ENCODE results near the gene PRAF2.

PRAF2 gene

DNA sequence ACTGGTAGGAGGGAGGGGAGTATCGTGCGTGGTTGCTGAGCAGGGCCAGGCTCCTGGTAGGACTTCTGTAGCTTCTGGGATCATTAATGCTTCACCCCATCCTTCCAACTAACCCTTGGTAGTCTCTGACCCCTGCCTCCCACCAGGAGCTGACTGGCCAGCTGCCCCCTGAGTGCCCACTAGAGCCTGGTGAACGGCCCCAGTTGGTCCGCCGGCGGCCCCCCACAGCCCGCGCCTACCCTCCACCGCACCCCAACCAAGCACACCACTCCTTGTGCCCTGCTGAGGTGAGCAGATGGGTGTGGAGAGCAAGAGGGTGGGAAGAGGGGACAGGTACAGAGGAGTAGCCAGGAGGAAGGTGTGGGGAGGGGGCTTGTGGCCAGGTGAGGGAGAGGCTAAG, 10.1 kb downstream of the PRAF2 start:
- Histone ChIP-seq H3K4me1 (ENCODE audit: insufficient read depth, low read length) (no peaks in the 10 kb centered on the region), H3K4me3 (ENCODE audit: low read depth in 1 of 2, low read length in 2 of 2) (no peak overlapping the region), H3K79me2 (ENCODE audit: insufficient read depth, low read length) (peaks cover 2% of the 10 kb centered on the region), H2AFZ (ENCODE audit: low read depth, low read length) (no peak overlapping the region), H3K27ac (ENCODE audit: low read length) (no peak overlapping the region), H3K9ac (ENCODE audit: low read depth, low read length) (no peak overlapping the region), H3K9me3 (ENCODE audit: insufficient read depth, low read length, severe bottlenecking) (no peaks in the 10 kb centered on the region), H3K36me3 (ENCODE audit: insufficient read depth, low read length) (peaks cover 27% of the 10 kb centered on the region), H4K20me1 (ENCODE audit: insufficient read depth, low read length) (no peaks in the 10 kb centered on the region; the same call in 1 of the 2 replicates), H3K27me3 (ENCODE audit: insufficient read depth, low read length, poor library complexity) (no peaks in the 10 kb centered on the region), H3K4me2 (ENCODE audit: insufficient read depth, low read length) (no peak overlapping the region)
- TF ChIP-seq, protein P1, sequence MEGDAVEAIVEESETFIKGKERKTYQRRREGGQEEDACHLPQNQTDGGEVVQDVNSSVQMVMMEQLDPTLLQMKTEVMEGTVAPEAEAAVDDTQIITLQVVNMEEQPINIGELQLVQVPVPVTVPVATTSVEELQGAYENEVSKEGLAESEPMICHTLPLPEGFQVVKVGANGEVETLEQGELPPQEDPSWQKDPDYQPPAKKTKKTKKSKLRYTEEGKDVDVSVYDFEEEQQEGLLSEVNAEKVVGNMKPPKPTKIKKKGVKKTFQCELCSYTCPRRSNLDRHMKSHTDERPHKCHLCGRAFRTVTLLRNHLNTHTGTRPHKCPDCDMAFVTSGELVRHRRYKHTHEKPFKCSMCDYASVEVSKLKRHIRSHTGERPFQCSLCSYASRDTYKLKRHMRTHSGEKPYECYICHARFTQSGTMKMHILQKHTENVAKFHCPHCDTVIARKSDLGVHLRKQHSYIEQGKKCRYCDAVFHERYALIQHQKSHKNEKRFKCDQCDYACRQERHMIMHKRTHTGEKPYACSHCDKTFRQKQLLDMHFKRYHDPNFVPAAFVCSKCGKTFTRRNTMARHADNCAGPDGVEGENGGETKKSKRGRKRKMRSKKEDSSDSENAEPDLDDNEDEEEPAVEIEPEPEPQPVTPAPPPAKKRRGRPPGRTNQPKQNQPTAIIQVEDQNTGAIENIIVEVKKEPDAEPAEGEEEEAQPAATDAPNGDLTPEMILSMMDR (IDR thresholded peaks at IDR 0.05; ENCODE audit: borderline replicate concordance, extremely low read depth, low read length, poor library complexity, severe bottlenecking) = no peak
- no peak for TF ChIP-seq EZH2 (IDR thresholded peaks at IDR 0.05; ENCODE audit: borderline replicate concordance, low read depth, low read length, severe bottlenecking)
- DNase-seq = no peak
- no peak for ATAC-seq (ENCODE audit: insufficient read depth, low read depth)

DNA sequence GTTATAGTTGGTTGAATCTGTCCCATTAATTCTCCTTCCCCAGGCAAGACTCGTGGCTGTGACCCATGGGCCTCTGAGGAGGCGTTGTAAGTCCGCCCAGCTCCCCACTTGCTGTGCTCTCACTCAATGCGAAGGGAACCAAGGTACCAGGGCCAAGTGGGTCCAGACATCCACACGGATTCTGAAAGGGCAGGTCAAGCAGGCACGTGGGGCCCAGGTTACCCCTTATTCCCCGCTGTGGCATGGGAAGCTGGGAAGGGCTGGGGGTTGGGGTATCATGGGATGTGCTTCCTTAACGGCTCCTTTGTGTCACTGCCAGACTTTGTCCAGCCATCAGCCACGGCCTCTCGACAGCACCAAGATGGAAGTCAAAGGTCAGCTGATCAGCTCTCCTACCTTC, 11.9 kb downstream of the PRAF2 start:
- ATAC-seq (ENCODE audit: insufficient read depth, low read depth) (no peak), DNase-seq (no peak)
- Histone ChIP-seq H3K79me2 (ENCODE audit: insufficient read depth, low read length) (peaks cover 18% of the 10 kb centered on the region), H3K27me3 (ENCODE audit: insufficient read depth, low read length, poor library complexity) (no peaks in the 10 kb centered on the region), H2AFZ (ENCODE audit: low read depth, low read length) (no peak overlapping the region), H3K4me2 (ENCODE audit: insufficient read depth, low read length) (no peak overlapping the region), H4K20me1 (ENCODE audit: insufficient read depth, low read length) (no peaks in the 10 kb centered on the region; the same call in 1 of the 2 replicates), H3K4me1 (ENCODE audit: insufficient read depth, low read length) (no peaks in the 10 kb centered on the region), H3K9me3 (ENCODE audit: insufficient read depth, low read length, severe bottlenecking) (no peaks in the 10 kb centered on the region), H3K27ac (ENCODE audit: low read length) (no peak overlapping the region), H3K9ac (ENCODE audit: low read depth, low read length) (no peak overlapping the region), H3K4me3 (ENCODE audit: low read depth in 1 of 2, low read length in 2 of 2) (no peak overlapping the region), H3K36me3 (ENCODE audit: insufficient read depth, low read length) (peaks cover 21% of the 10 kb centered on the region)
- TF ChIP-seq, protein P1 (IDR thresholded peaks at IDR 0.05; ENCODE audit: borderline replicate concordance, extremely low read depth, low read length, poor library complexity, severe bottlenecking) = no peak
- TF ChIP-seq EZH2 (IDR thresholded peaks at IDR 0.05; ENCODE audit: borderline replicate concordance, low read depth, low read length, severe bottlenecking) = no peak

DNA sequence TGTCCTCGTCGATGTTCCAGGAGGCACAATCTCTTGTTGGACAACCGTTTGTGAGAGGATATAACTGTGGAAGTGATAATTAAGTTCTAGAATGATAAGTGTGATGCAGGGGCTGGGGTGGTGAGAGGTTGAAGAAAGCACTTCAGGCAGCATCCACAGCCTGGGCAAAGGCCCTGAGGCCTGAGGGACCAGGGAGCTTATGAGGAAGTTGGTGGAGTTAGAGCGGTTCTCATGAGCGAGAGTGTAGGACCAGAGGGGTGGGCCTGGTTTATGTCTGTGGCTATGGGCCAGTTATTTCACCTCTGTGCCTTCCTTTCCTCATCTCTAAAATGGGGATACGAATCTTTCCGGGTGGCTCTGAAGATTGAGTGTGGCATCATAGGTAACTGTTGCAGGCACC, 12.3 kb downstream of the PRAF2 start:
- no peaks in the 10 kb centered on the region; the same call in 1 of the 2 replicates for H4K20me1 ChIP-seq (ENCODE audit: insufficient read depth, low read length)
- TF ChIP-seq, protein P1 (IDR thresholded peaks at IDR 0.05; ENCODE audit: borderline replicate concordance, extremely low read depth, low read length, poor library complexity, severe bottlenecking) = no peak
- TF ChIP-seq EZH2 (IDR thresholded peaks at IDR 0.05; ENCODE audit: borderline replicate concordance, low read depth, low read length, severe bottlenecking) = no peak
- H3K9ac ChIP-seq (ENCODE audit: low read depth, low read length) = no peak overlapping the region

DNA sequence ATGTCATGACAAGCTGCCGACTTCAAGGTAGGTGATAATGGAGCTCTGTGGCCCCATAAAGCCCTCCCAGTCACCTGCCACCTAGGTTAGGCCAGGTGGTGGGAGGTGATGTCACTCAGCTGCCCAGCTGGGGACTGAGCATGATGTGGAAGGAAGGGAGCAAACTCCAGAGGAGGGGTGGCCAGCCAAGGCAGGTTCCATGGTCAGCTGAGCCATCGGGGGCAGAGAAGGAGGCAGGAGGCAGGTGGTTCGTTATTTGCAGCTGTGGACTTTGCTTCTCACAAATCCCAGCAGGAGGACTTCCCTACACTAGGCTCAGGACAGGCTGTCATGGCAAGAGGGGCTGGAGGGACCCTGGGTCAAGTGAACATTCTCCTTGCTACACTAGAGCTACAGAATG, 12.9 kb downstream of the PRAF2 start:
- no peak for TF ChIP-seq EZH2 (IDR thresholded peaks at IDR 0.05; ENCODE audit: borderline replicate concordance, low read depth, low read length, severe bottlenecking)
- TF ChIP-seq, protein P1 (IDR thresholded peaks at IDR 0.05; ENCODE audit: borderline replicate concordance, extremely low read depth, low read length, poor library complexity, severe bottlenecking) = no peak
- Histone ChIP-seq H3K27ac (ENCODE audit: low read length) (no peak overlapping the region), H3K4me3 (ENCODE audit: low read depth in 1 of 2, low read length in 2 of 2) (no peak overlapping the region), H3K27me3 (ENCODE audit: insufficient read depth, low read length, poor library complexity) (no peaks in the 10 kb centered on the region), H3K36me3 (ENCODE audit: insufficient read depth, low read length) (peaks cover 21% of the 10 kb centered on the region), H3K4me2 (ENCODE audit: insufficient read depth, low read length) (no peak overlapping the region), H4K20me1 (ENCODE audit: insufficient read depth, low read length) (no peaks in the 10 kb centered on the region; the same call in 1 of the 2 replicates), H3K9me3 (ENCODE audit: insufficient read depth, low read length, severe bottlenecking) (no peaks in the 10 kb centered on the region), H2AFZ (ENCODE audit: low read depth, low read length) (no peak overlapping the region), H3K9ac (ENCODE audit: low read depth, low read length) (no peak overlapping the region), H3K79me2 (ENCODE audit: insufficient read depth, low read length) (peaks cover 25% of the 10 kb centered on the region), H3K4me1 (ENCODE audit: insufficient read depth, low read length) (peaks cover under 1% of the 10 kb centered on the region; the same call in 1 of the 2 replicates)
- DNase-seq (no peak), ATAC-seq (ENCODE audit: insufficient read depth, low read depth) (no peak)

More for the DNA sequence above, 12.3 kb downstream of the PRAF2 start:
- Histone ChIP-seq H3K36me3 (ENCODE audit: insufficient read depth, low read length) (peaks cover 21% of the 10 kb centered on the region), H3K79me2 (ENCODE audit: insufficient read depth, low read length) (peaks cover 23% of the 10 kb centered on the region), H3K4me1 (ENCODE audit: insufficient read depth, low read length) (no peaks in the 10 kb centered on the region), H3K4me3 (ENCODE audit: low read depth in 1 of 2, low read length in 2 of 2) (no peak overlapping the region), H3K27me3 (ENCODE audit: insufficient read depth, low read length, poor library complexity) (no peaks in the 10 kb centered on the region), H3K9me3 (ENCODE audit: insufficient read depth, low read length, severe bottlenecking) (no peaks in the 10 kb centered on the region), H2AFZ (ENCODE audit: low read depth, low read length) (no peak overlapping the region), H3K27ac (ENCODE audit: low read length) (no peak overlapping the region), H3K4me2 (ENCODE audit: insufficient read depth, low read length) (no peak overlapping the region)
- ATAC-seq (ENCODE audit: insufficient read depth, low read depth) (no peak), DNase-seq (no peak)
